HG03135 (cell line): ENCODE results near the gene MRGPRG.

ENCODE experiments used
- ATAC-seq: cut with Tn5 transposase; IDR thresholded peaks from one replicate; pipeline ENCODE4 v1.9.1; 2021; ENCODE audit warnings: mild to moderate bottlenecking, moderate library complexity; ENCODE audit not compliant: unreplicated experiment

Gene MRGPRG

GRCh38 chr11:3195251-3196160, 23.1 kb downstream of the MRGPRG start:
- ATAC-seq, result no peak

- ATAC-seq, result no peak
These were observed 24.4 kb downstream of the MRGPRG start for GRCh38 chr11:3194016-3194816.

DNA sequence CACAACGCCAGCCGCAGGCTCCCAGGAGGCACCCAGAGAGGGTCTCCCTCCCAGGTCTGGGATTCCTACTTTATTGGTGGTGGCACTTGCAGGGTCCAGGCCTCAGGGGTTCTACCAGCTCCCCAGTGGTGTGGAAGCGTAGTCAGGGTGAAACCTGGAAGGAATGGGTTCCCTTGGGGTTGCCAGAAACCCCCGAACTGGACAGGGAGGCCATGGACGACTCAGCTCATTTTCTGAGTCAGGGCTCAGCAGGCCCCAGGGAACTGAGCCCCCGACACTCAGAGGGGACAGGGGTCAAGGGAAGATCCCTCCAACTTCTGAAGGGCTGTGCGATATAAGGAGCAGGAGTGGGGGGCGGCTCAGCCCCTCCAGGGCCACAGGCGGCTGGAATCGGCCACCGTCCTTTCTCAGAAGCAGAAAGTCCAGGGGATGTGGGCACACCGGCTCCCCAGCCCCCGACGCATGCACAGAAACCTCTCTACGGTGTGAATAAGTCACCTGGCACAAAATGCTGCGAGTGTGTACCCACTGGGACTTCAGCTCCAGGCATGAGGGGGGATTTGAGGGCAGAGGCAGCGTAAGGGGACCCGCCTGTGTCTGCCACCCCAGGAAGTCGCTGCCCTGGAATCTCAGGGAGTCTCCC, 25.1 kb downstream of the MRGPRG start:
- no peak for ATAC-seq

- ATAC-seq, result no peak
These were observed 25.9 kb downstream of the MRGPRG start for GRCh38 chr11:3192511-3193372.

- no peak for ATAC-seq
These were observed 26.9 kb downstream of the MRGPRG start for GRCh38 chr11:3191586-3192324.

DNA sequence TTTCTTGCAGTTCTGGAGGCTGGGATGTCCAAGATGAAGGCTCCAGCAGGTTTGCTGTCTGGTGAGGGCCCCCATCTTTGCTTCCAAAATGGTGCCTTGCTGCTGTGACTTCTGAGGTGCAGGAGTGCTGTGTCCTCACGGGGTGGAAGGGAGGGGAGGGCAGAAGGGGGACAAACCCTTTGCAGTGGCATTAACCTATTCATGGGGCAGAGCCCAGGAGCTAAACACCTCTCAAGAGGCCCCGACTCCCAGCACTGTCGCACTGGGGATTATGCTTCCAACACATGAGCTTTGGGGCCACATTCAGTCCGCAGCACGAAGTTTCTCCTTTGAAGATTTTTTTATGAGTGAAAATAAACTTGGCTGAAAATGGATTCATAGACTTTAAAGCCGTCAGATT, 28.0 kb downstream of the MRGPRG start:
- ATAC-seq, result no peak

DNA sequence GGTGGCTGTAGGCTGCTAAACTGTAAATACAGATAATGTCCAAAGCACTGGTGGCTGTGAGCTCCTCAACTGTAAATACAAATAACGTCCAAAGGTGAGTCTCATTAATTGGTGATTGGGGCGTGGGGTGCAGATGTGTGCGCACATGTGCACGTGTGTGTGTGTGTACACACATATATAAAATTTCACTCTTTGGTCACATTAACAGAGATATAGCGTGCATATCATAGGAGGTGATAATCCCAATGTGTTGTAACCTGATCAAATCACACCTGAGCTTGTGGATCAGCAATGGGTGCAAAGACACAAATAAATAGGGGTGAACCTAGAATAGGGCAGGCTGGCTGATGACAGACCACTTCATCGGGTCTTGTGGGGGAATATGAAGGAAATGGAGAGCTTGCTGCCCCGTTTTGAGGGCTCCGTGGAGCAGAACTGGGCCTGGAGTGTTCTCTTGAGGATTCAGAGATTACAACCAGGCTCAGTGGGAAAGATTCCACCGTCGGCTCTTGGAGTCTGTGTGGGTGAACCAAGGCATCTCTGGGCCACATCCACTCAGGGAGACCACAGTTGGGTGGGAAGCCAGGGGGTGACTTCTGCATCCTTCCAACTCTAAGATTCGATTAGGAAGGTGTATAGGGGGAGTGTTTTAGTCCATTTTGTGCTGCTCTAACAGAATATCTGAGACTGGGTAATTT, 28.6 kb downstream of the MRGPRG start:
- no peak for ATAC-seq

DNA sequence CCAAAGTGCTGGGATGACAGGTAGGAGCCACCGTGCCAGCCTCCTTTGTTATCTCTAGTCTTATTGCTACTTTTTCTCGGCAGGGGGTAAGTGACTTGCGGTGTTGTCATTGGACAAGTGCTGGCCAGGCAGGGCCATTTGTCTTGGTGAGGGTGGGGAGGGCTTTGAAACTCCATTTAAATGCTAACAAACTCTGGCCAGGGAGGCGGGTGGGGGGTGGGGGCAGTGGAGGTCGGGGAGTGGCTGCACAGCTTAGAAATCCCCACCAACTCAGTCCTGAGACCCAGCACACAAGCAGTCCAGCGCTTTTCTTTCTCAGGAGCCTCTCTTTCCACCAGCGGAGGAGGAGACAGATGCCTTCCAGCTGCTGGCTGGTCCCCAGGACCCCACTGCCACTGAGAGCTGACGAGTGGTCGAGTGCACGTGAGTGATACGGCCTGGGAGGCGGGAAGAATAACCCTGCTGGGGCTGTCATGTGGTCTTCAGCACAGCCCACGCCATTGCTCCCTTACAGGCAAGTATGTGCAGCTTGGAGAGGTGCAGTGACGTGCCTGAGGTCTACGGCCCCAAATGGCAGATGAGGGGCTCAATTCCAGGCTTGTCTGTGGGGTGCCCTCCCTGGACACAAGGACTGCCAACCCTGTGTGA, 29.3 kb downstream of the MRGPRG start:
- no peak for ATAC-seq

GRCh38 chr11:3188496-3189195, 30.0 kb downstream of the MRGPRG start:
- ATAC-seq, result no peak

DNA sequence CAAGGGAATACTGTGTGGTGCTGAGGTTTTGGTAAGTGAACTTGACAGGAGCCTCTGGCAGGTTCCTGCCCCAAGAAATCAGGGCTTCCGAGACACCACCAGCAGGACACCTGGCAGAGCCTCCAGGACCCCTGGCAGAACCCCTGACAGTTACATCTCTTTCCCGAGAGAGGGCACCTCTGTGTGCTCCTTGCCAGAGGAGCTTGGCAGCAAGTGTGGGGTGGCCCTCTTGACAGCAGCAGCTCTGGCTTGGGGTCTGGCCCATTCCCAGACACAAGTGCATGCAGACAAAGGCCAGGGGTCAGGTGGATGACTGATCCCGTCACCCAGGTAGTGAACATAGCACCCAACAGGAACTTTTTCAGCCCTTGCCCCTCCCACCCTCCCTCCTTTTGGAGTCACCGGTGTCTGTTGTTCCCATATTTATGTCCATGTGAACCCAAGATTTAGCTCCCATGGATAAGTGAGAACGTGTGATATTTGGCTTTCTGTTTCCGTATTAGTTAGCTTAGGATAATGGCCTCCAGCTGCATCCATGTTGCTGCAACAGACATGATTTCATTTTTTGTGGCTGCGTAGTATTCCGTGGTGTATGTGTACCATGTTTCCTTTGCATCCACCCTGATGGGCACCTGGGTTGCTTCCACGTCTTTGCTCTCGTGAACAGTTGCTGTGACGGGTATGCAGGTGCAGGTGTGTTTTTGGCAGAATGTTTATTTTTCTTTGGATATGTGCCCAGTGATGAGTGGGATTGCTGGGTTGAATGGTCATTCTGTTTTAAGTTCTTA, 32.3 kb downstream of the MRGPRG start:
- ATAC-seq, result no peak

DNA sequence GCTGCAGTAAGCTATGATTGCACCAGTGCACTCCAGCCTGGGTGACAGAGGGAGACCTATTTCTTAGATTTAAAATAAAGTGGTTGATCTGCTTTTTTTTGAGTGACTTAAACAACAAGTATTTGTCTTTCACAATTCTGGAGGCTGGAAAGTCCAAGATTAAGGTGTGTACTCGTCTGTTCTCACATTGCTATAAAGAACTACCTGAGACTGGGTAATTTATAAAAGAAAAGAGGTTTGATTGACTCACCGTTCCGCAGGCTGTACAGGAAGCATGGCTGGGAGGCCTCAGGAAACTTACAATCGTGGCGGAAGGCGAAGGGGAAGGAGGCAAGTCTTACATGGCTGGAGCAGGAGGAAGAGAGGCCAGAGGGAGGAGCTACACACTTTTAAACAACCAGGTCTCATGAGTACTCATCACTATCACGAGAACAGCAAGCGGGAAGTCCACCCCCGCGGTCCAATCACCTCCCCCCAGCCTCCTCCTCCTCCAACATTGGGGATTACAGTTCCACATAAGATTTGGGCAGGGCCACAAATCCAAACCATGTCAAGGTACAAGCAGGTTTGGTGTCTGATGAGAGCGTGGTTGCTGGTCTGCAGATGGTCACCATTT, 33.8 kb downstream of the MRGPRG start:
- no peak for ATAC-seq

DNA sequence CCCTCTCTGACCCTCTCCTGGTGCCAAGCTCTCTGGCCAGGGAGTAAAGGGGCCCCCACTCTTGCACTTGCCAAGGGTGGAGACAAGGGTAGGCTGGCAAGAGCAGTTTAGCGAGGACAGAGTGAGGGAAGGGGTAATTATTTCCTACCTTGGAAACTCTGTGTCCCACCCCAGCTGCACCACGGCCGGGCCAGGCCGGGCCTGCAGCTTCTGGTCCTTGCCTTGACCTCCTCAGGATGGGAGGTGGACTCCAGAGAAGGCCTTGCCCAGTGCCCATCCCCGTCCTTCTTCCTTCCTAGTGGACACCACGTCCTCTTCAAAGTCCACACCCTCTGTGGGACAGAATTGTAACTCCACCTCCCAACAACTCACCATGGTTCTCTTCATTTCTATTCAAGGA, 35.1 kb downstream of the MRGPRG start:
- ATAC-seq, result no peak

DNA sequence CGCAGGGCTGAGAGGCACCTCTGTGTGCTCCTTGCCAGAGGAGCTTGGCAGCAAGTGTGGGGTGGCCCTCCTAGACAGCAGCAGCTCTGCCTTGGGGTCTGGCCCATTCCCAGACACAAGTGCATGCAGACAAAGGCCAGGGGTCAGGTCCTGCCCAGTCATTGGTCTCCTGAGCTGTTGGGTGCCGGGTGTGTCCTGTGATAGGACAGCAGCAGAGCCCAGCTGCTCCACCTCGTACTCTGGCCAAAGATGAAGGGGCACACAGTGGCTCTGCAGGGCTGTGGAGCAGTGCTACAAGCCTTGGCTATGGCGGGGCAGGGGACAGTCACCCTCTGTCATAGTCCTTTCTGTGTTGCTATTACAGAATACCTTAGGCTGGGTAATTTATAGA, 36.2 kb downstream of the MRGPRG start:
- ATAC-seq, result no peak

- no peak for ATAC-seq
These were observed 36.7 kb downstream of the MRGPRG start for GRCh38 chr11:3181725-3182461.

DNA sequence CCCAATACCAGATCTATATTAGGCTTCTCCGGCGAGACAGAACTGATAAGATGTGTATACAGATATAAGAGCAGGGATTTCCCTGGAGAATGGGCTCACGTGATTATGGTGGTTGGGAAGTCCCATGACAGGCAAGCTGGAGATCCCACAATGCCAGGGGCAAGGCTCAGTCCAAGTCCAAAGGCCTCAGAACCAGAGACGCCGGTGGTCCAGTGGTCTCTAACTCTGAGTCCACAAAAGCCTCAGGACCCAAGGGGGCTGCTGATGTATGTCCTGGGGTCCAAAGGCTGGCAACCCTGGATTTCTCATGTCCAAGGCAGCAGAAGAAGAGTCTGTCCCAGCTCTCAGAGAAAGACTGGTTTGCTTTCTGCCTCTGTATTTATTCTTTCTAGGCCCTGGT, 37.7 kb downstream of the MRGPRG start:
- no peak for ATAC-seq

DNA sequence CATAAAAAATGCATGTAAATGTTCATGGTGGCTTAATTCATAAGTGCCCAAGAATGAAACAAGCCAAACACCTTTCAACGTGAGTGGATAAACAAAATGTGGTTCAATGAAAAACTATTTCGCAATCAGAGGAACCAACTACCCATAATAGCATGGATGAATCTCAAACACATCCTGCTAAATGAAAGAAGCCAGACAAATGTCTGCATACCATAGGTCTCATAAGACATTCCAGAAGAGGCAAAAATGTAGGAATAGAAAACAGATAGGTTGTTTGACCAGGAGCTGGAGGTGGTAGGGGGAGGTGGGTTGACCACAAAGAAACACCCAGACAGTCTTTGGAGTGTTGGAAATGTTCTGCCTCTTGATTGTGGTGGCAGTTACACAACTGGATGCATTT, 40.3 kb downstream of the MRGPRG start:
- no peak for ATAC-seq
